ENCODE data around the gene C5orf15. TPM values are rescaled to one million over a fixed set of nuclear protein-coding genes. Genes with fewer than 3 reads are reported as not detected.
"Not testable (repeated sequence)": the region's sequence is repeated elsewhere in the genome, so short reads cannot be mapped to it uniquely, and the experiment has no call there.

C5orf15 gene
- total and polyA plus RNA-seq, 4 donors: 21.6 to 118 (median 40.0) TPM

- WGBS, 2 donors: 60 to 68% methylated on average over 6 of the region's 6 CpGs
- no peak for DNase-seq
Observed at GRCh38 chr5:133938039-133938821, 30.2 kb downstream of the C5orf15 start.

DNA sequence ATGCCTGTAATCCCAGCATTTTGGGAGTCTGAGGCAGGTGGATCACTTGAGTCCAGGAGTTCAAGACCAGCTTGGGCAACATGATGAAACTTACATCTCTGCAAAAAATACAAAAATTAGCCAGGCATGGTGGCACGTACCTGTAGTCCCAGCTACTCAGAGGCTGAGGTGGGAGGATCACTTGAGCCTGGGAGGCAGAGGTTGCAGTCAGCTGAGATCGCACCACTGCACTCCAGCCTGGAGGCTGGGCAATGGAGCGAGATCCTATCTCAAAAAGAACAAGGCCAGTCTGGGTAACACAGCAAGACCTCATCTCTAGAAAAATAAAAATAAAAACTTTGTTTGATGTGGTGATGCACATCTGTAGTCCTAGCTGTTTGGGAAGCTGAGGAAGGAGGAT, 30.8 kb downstream of the C5orf15 start:
- H3K27ac ChIP-seq (ENCODE audit: low read depth in 1 of 2, low read length in 1 of 2); H3K9me3 ChIP-seq (ENCODE audit: control insufficient read depth in 4 of 4, insufficient read depth in 3 of 4, low read length in 3 of 4); DNase-seq; ATAC-seq (ENCODE audit: insufficient read depth, low FRiP score); H3K4me1 ChIP-seq (ENCODE audit: control insufficient read depth in 5 of 5, insufficient read depth in 5 of 5, low read length in 5 of 5); H3K4me3 ChIP-seq; H3K27me3 ChIP-seq (ENCODE audit: control insufficient read depth in 3 of 3, insufficient read depth in 3 of 3, low read length in 2 of 3); H3K9ac ChIP-seq (ENCODE audit: insufficient read depth in 1 of 2, low read length in 2 of 2); H3K36me3 ChIP-seq (ENCODE audit: control insufficient read depth in 4 of 4, insufficient read depth in 4 of 4, low read length in 4 of 4): not testable (repeated sequence)
- 92 to 98% methylated on average over 3 of the region's 3 CpGs for WGBS, 2 donors

More at GRCh38 chr5:133938039-133938821, 30.2 kb downstream of the C5orf15 start:
- Histone ChIP-seq H3K4me1 (ENCODE audit: control insufficient read depth in 5 of 5, insufficient read depth in 5 of 5, low read length in 5 of 5) (peaks cover 0 to under 1% (median 0%) of the 10 kb centered on the region in 5 donors), H3K27ac (ENCODE audit: low read depth in 1 of 2, low read length in 1 of 2) (no peak overlapping the region), H3K4me3 (no peak overlapping the region), H3K9ac (ENCODE audit: insufficient read depth in 1 of 2, low read length in 2 of 2) (no peak overlapping the region), H3K27me3 (ENCODE audit: control insufficient read depth in 3 of 3, insufficient read depth in 3 of 3, low read length in 2 of 3) (no peaks in the 10 kb centered on the region), H3K9me3 (ENCODE audit: control insufficient read depth in 4 of 4, insufficient read depth in 3 of 4, low read length in 3 of 4) (no peaks in the 10 kb centered on the region), H3K36me3 (ENCODE audit: control insufficient read depth in 4 of 4, insufficient read depth in 4 of 4, low read length in 4 of 4) (no peaks in the 10 kb centered on the region)
- TF ChIP-seq CTCF (IDR thresholded peaks at IDR 0.05; ENCODE audit: control extremely low read depth, extremely low read depth): no peak
- ATAC-seq (ENCODE audit: insufficient read depth, low FRiP score): no peak

GRCh38 chr5:133936651-133937015, 31.8 kb downstream of the C5orf15 start:
- no peak for DNase-seq
- 67 to 72% methylated on average over 3 of the region's 3 CpGs for WGBS, 2 donors
- no peaks in the 10 kb centered on the region for H3K4me1 ChIP-seq (ENCODE audit: control insufficient read depth in 5 of 5, insufficient read depth in 5 of 5, low read length in 5 of 5)
- ATAC-seq (ENCODE audit: insufficient read depth, low FRiP score): no peak
- no peak overlapping the region for H3K4me3 ChIP-seq
- no peak for TF ChIP-seq CTCF (IDR thresholded peaks at IDR 0.05; ENCODE audit: control extremely low read depth, extremely low read depth)
- no peaks in the 10 kb centered on the region for H3K36me3 ChIP-seq (ENCODE audit: control insufficient read depth in 4 of 4, insufficient read depth in 4 of 4, low read length in 4 of 4)
- no peak overlapping the region for H3K9ac ChIP-seq (ENCODE audit: insufficient read depth in 1 of 2, low read length in 2 of 2)
- no peaks in the 10 kb centered on the region for H3K9me3 ChIP-seq (ENCODE audit: control insufficient read depth in 4 of 4, insufficient read depth in 3 of 4, low read length in 3 of 4)
- no peaks in the 10 kb centered on the region for H3K27me3 ChIP-seq (ENCODE audit: control insufficient read depth in 3 of 3, insufficient read depth in 3 of 3, low read length in 2 of 3)
- no peak overlapping the region for H3K27ac ChIP-seq (ENCODE audit: low read depth in 1 of 2, low read length in 1 of 2)

- not testable (repeated sequence) for H3K9ac ChIP-seq (ENCODE audit: insufficient read depth in 1 of 2, low read length in 2 of 2); H3K36me3 ChIP-seq (ENCODE audit: control insufficient read depth in 4 of 4, insufficient read depth in 4 of 4, low read length in 4 of 4); H3K4me1 ChIP-seq (ENCODE audit: control insufficient read depth in 5 of 5, insufficient read depth in 5 of 5, low read length in 5 of 5); H3K27ac ChIP-seq (ENCODE audit: low read depth in 1 of 2, low read length in 1 of 2); DNase-seq; H3K4me3 ChIP-seq; H3K27me3 ChIP-seq (ENCODE audit: control insufficient read depth in 3 of 3, insufficient read depth in 3 of 3, low read length in 2 of 3); H3K9me3 ChIP-seq (ENCODE audit: control insufficient read depth in 4 of 4, insufficient read depth in 3 of 4, low read length in 3 of 4); ATAC-seq (ENCODE audit: insufficient read depth, low FRiP score)
- 93% methylated on average over 10 of the region's 10 CpGs for WGBS, 2 donors
Observed at GRCh38 chr5:133935991-133936650, 32.3 kb downstream of the C5orf15 start.

Data from lung (tissue), 12 donors.